ELF-1 (cell line): Measurements from ENCODE around the gene CSNK1G3.

ENCODE experiments used
- DNase-seq: peaks from one replicate; pipeline ENCODE4 v3.0.0-alpha.2; 2016; ENCODE audit warnings: low read depth, low spot score

Gene CSNK1G3

DNA sequence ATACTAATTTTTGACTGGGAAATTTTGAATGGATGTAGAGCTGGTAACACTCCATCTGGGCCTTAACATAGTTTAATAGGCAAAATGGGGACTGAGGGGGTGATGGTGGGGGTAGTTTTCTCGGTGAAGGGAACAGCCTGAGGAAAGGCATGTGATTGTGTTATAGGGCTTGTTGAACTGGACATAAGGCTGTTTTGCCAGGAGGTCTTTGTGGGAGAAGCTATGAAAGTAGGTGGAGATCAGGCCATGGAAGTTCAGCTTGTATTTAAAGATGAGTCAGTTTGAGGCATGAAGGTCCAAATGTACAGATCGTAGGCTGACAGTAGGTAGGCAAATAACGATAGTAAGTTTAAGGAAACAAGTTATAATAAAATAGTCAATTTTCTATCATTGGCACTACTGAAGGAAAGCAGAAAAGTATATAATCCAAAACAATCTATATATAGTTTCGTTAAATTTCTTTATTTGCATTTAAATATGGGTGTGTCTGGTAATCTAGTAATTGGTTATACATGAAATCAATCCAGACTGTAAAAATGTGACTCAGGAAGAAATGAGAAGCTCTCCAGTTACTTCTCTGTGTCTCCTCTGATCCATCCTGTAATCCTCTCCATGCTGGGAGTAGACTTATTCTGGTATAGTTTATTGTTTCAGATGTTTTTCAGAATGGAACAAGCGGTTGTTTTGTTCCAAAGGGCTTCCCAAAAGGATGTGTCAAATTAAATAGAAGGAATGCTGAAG is 2.8 kb downstream of the CSNK1G3 start:
- DNase-seq: no peak

DNA sequence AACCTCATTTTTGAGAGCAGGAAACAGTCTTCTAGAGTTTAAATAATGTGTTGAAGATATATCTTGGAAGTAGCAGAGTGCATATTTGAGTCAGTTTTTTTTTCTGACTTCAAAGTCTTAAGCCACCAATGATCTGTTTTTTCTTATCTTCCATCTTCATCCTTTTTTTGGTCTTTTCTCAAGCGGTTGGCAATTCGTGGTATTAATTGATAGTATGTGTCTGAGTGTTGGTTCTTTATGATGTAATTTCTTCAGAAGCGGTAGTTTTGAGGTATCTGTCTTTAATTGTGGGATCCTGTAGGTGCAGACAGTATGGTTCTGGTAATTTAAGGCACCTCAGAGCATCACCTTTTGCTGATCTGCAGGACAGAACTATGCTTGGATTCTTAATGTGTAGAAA is 3.9 kb downstream of the CSNK1G3 start:
- no peak for DNase-seq

DNA sequence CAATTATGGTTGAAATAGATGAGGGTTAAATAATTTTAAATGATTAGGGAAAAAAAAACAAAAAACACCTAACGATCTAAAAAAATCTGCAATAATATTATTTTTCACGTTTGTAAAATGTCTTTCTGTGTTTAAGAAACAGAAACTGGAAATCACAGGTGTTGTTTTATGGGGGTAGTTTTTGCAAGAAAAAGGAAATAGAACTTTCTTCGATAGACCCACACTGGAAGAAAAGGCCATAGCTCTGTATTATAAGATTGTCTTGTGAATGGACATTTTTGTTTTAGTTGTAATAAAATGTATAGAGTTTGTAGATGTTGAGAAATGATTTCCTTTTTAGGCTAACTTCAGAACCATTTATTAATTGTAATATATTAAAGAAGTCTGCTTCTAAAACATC is 5.5 kb downstream of the CSNK1G3 start:
- DNase-seq: no peak

DNA sequence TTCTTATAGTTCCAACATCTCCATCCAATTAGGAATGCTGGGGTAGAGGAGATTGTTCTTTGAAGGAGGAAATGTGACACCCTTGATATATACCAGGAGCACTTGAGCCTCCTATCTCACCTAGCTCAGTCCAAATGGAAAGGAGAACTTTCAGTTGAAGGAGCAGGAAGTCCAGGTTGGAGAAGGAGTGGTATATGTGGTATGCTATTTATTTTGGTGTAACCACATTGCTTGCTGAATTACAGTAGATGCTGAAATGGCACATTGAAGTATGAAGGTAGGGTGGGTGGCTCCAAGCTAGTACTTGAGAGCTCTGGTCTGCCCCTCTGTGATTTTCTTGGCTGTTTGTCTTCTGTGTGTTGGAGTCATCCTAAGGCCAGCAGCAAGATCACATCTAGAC is 6.1 kb downstream of the CSNK1G3 start:
- no peak for DNase-seq

DNA sequence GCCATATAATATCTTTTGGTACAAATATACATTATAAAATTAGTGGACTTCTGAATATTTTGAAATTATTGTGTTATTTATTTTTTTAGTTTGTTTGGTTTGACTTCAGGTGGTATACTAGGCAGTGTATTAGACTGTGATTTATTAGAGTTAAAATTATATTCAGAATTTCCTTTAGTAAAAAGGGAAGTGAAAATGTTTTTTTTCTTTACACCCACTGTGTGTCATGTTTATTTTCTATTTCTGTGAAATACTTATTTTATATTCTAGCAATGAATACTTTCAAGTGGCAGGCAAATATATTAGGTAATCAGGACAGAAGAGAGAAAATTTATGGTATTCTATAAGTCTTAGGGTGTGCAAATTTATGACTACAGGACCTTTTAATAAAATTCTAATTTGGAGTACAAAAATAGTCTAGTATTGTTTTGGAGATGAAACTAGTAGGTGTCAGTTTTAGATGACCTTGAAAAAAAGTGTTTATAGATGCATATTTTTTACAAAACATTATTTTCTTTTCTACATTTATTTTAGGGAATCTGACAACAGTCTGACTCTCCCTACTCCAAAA is 8.8 kb downstream of the CSNK1G3 start:
- no peak for DNase-seq

DNA sequence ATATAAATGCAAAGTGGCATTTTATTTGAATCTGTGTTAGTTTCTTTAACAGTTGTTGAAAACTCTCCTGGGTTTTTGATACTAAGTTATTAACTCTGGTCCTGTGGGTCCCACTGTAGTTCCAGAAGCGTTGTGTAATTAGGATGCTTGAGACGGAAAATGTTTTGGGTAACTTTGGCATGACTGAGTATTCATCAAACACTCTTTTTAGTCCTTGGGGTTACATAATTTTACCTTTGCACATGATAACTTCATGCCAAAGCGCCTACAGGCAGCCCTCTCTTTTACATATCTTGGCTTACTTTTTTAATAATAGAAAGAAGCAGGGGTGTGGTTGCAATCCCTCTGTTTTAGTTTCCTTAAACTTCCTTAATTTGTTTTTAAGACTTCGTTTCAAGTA is 12.2 kb downstream of the CSNK1G3 start:
- DNase-seq: no peak

DNA sequence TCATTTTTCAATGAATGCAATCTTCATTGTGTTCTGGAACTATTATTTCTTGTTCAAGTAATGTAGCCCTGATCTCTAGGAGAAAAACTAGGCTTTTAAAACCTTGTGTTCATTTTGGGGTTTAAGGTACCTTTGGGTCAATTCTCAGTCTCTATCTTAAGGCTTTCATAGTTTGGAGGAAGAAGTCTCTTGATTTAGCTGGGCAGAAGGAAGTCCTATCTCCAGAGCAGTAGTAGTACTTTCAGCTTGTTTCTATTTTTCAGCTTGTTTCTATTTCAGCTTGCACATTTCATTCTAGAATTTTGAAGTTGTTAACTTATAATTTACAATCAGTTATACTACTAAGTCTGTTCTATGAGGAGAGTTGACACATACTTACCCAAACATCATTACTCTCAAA is 15.2 kb downstream of the CSNK1G3 start:
- DNase-seq: no peak

DNA sequence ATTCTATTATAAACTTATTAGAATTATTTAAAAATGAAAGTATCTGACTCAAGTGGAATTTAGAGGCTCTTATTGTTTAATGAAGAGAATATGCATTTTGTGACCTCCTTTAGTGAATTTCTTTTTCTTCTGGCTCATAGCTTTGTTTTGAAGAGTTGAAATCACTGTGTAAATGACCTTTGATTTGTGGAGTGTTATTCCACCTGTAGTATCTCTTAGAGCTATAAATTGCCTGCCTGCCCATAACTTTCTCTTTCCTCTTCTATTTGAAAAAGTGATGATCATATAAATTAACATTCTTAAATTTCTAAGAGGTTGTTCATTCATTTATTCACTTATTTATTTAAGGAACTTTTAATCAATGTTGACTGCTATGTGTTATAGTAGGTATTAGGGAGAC is 16.1 kb downstream of the CSNK1G3 start:
- no peak for DNase-seq

DNA sequence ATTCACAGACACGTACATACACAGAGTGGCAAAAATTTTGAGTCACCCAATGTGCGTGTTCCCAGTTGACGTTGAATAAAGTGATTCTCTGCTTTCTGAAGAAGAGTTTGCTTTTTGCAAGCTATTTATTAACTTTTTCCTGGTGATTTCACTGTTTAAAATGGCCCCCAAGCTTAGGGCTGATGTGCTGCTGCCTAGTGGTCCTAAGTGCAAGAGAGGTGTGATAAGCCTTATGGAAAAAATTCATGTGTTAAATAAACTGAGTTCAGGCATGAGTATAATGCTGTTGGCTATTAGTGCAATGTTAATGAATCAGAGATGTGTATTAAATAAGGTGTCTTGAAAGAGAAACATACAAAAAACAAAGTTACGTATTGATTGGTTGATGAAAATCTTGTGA is 16.9 kb downstream of the CSNK1G3 start:
- DNase-seq: no peak

DNA sequence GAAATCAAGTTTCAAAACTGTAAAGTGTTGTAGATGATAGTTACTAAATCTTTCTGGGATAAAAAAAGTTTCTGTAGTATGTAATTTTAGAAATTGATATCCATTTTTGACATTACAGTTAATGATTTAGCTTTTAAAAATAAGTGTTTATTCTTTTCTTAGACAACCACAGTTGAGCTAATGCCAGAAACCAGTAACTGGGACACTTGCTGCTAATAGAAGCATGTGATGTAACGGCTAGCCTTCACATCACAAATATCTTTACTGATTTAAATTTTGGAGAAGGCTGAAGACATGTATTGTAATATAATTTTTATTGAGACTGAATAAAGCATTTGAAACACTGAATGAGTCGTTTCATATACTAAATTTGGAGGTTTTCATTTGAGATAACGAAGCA is 18.8 kb downstream of the CSNK1G3 start:
- DNase-seq: no peak

DNA sequence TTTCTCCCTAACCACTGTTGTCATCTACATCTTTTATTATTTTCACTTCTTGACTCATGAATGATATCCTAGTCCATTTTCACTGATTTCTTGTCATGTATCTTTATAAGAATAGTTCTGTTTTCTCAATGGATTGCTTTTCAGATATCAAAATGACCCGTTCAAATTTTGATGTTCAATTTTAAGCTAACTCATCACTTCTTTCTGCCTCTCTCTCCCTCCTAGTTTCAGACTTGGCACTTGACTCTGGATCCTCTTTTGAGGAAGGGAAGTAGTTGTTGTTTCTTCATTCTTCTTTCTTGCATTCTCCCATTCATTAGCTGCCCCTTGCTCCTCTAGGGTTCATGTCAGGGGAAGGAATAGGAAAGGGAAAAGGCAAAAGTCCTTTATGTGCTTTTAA is 23.7 kb downstream of the CSNK1G3 start:
- no peak for DNase-seq

DNA sequence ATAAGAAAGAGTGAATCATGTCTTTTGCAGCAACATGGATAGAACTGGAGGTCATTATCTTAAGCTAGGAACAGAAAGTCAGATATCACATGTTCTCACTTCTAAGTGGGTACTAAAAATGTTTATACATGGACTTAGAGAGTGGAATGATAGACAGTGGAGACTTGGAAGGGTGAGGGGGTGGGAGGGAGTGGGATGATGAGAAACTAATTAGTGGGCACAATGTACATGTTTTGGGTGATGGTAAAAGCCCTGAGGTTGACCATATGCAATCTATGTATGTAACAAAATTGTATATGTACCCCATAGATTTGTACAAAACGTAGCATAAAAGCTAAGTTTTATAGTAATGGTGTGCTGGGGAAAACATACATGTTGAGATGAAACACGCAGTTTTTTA is 25.3 kb downstream of the CSNK1G3 start:
- DNase-seq: no peak

DNA sequence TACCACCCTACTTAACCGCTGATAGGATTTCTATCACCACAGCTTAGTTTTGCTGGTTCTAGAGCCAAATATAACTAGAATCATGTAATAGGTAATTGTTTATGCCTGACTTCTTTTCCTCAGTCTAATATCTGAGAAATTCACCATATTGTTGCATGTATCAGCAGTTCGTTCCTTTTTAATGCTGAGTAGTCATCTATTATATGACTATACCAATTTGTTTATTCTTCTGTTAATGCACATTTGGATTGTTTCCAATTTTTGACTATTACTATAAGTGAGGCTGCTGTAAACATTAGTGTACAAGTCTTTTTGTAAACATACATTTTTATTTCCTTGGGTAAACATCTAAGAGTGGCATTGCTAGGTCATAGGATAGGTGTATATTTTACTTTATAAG is 25.9 kb downstream of the CSNK1G3 start:
- DNase-seq: no peak

DNA sequence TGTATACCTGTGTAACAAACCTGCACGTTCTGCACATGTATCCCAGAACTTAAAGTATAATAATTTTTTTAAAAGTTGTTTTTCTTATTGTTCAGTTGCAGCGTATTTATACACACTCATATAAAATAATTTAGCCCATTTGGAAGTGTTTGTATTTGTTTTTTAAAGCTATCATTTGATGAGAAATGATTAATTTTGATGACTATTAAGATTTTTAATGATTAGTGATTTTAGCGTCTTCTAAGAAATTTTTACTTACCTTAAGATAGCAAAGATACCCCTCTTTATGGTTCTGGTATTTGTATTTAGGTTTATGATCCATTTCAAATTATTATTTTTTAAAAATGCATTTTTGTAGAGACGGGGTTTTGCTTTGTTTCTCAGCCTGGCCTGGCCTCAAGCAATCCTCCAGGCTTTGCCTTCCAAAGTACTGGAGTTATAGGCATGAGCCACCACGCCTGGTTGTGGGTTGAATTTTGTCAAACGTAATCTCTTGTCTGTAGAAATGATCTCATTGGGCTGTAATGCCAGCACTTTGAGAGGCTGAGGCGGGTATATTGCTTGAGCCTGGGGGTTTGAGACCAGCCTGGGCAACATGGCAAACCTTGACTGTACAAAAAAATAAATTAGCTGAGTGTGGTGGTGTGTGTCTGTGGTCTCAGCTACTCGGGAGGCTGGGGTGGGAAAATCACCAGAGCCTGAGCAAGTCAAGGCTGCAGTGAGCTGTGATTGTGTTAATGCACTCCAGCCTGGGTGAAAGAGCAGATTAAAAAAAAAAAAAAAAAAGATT is 26.9 kb downstream of the CSNK1G3 start:
- DNase-seq: peak; percentile 63

DNA sequence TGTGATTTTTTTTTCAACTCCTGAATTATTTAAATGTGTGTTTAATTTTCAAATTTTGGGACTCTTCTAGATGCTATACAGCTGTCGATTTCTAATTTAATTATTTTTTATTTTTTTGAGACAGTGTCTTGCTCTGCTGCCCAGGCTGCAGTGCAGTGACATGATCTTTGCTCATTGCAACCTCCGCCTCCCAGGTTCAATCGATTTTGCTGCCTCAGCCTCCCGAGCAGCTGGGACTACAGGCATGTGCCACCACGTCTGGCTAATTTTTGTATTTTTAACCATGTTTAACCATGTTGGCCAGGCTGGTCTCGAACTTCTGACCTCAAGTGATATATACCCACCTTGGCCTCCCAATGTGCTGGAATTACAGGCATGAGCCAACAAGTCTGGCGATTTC is 28.6 kb downstream of the CSNK1G3 start:
- no peak for DNase-seq

DNA sequence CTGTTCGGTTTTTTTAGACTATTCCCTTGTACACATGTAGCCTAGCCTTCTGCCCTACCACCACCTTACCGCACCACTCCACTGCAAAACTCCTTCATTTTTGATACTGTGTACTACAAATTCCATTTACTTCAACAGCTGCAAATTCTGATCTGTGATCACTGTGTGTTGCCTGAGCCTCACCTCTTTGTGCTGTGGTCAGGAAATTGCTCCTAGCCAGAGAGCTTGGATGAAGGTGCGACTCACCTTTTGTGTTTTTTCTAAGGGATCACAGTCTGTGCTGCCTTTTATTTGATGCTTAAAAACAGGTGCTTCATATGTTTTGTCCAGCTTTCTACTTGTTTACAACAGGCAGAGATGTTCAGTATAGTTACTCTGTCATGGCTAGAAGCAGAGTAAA is 31.5 kb downstream of the CSNK1G3 start:
- DNase-seq: no peak

DNA sequence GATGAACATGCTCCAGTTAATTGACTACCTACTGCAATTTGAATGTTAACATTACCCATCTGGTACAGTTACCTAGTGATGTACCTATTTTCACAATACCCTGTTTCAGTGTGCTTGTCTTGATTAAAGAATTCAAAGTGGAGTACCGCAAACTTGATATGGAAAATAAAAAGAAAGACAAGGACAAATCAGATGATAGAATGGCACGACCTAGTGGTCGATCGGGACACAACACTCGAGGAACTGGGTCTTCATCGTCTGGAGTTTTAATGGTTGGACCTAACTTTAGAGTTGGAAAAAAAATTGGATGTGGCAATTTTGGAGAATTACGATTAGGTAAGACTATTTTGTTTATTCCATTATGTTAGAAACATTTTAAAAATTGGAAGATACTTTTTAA is 33.5 kb downstream of the CSNK1G3 start:
- no peak for DNase-seq

DNA sequence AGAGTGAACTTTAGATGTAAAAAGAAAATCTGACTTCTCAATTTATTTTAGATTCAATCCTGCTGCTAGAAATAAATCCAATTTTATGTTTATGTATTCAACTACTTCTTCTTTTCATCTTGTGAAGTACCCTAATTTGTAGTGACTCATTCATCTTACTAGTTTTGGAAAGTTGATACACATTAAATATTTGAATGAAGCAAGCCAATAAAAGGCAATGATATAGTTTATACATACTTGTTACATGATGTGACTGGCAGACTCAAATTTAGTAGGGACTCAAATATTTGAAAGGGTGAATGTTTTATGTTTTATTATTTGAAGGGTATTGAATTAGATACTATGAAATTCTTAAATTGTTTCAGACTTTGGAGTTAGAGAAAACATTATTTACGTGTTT is 34.7 kb downstream of the CSNK1G3 start:
- DNase-seq: no peak

DNA sequence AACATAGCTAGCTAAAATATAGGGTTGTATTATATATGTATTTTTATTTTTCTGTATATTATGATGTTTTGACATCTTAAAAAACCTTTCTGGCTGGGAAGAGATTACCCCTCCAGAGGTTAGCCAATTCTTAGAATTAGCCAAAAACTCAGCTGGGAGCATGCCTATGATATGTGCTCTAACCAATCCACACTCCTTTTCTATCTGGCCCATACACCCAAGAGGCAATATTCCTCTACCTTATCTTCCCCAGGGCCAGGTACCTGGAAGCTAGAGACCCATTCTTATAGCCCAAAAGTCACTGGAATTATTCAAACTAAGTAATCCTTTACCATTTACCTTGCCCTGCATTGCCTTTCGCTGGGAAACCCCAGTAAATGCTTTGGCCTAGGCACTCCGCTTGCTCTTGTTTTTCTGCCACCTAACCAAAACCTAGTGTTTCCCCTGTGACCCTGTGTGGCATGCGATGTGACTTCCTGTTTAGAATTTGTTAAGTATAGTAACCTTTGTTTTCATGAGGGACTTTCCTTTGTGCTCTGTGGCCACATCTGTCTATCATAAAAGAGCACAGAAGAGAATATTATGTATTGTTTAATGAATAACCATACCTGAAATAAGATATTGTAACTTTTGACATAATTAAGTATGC is 37.4 kb downstream of the CSNK1G3 start:
- no peak for DNase-seq

DNA sequence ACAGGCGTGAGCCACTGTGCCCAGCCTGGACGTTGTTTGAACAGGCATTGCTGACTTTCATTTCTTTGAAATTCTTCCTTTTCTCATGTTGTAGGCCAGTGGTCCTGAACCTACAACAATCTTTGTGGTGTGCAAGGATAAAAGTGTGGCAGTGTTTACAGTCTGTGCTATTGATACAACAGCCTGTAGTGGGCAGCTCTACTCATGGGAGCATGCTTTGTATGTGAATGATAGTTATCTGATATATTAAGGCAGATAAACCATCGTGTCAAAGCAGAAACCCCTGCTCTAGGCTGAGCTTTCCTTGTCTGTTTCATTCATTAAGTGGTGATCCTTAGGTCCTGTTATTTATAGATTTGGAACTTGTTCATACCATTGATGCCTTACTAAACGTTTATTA is 42.6 kb downstream of the CSNK1G3 start:
- no peak for DNase-seq

DNA sequence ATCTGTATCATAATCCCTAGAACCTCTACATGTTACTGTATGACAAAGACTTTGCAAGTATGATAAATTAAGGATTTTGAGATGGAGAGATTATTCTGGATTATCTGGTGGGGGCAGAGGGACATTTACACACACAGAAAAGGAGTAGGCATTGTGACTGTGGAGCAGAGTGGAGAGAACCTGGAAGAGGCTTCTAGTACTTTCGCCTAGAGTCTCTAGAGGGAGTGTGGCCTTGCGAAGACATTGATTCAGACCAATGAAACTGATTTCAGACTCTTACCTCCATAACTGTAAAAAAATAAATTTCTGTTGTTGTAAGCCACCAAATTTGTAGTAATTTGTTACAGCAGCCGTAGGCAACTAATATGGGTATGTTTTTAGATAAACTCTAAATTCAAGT is 45.9 kb downstream of the CSNK1G3 start:
- DNase-seq: no peak

DNA sequence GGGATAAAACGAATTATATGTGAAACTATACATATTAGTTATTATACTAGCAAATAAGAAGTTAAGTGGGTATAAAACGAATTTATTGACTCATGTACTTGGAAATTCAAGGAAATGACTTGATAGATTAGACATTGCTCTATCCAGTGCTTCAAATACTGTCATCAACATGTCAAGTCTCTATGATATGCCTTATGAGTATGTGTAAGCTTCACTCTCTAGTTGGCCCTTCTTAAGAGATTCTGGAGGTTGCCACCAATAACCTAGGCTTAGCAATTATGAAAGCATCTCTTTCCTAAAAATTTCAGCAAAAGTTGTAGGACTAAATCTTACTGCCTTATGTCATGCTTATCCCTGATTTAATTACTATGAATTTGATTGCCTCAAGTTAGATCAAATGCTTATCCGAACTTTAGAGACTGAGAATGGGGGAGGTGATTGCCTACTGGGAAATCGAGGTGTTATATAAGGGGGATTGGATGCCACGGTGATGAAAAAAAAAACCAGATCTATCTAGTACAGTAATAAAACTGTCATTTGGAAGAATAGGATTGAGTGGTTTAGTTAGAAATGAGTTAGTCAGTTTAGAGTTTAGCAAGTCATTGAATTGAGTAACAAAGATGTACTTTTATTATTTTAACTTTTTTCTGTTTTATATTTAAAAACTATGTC is 46.9 kb downstream of the CSNK1G3 start:
- no peak for DNase-seq
